Measurements from ENCODE around the gene FXYD3.

- TF ChIP-seq CTCF (IDR thresholded peaks at IDR 0.05; ENCODE audit: low read depth, low read length) (no peak), EZH2phosphoT487 (IDR thresholded peaks at IDR 0.05; ENCODE audit: low read depth) (no peak)
Observed at GRCh38 chr19:35081201-35081600, 34.4 kb upstream of the FXYD3 start.

All from OCI-LY3 (cell line).